Ovary (tissue), 9 donors: ENCODE results near the gene FBXO36. TPM values are rescaled to one million over a fixed set of nuclear protein-coding genes. Genes with fewer than 3 reads are reported as not detected.

Experiments
- DNase-seq, 5 donors: peaks; one replicate each; pipeline ENCODE4 v3.0.0-alpha.2; 2019 to 2020
- H3K27ac ChIP-seq, 2 donors: fragments of 200-600 bp; one replicate each; pipeline versions ENCODE4 v1.5.1 to v1.8.0; 2019 to 2022
- H3K27me3 ChIP-seq: fragments of 200-600 bp; one replicate; pipeline ENCODE4 v1.8.0; 2022
- H3K36me3 ChIP-seq: fragments of 200-600 bp; sonication (generic); one replicate; pipeline ENCODE4 v1.5.1; 2019
- H3K4me1 ChIP-seq: one replicate; pipeline ENCODE4 v1.8.1; 2013; ENCODE audit warnings: mild to moderate bottlenecking, moderate library complexity; ENCODE audit not compliant: insufficient read depth
- H3K4me3 ChIP-seq: fragments of 200-600 bp; sonication (generic); one replicate; pipeline ENCODE4 v1.5.1; 2017
- H3K9me3 ChIP-seq, 2 donors: fragments of 200-600 bp in 1 of 2; sonication (generic) in 1 of 2; one replicate each; pipeline versions ENCODE4 v1.5.1 to v1.8.1; 2013 to 2019; ENCODE audit warnings: mild to moderate bottlenecking in 1 of 2, moderate library complexity in 1 of 2
- CTCF ChIP-seq, 3 donors: fragments of 450-650 bp in 2 of 3; fragments of 200-600 bp in 1 of 3; IDR thresholded peaks; one replicate each; pipeline versions ENCODE4 v1.5.1 to v1.8.0; 2016 to 2022; ENCODE audit warnings: antibody characterized with exemption in 3 of 3, mild to moderate bottlenecking in 1 of 3
- EP300 ChIP-seq: sonication (generic); formaldehyde crosslinking; IDR thresholded peaks from one replicate; pipeline ENCODE4 v1.6.1; 2017; ENCODE audit warnings: antibody characterized with exemption
- POLR2A ChIP-seq: fragments of 450-650 bp; IDR thresholded peaks from one replicate; pipeline ENCODE4 v1.6.1; 2017; ENCODE audit warnings: antibody characterized with exemption, mild to moderate bottlenecking, moderate library complexity
- WGBS, 3 donors: extraction: QIAGEN DNeasy Blood & Tissue Kit in 1 of 3; methylation state at CpG; one replicate each; pipeline versions ENCODE4 v1.1.5 to v1.1.7; 2013 to 2017; 5-methylcytosine and 5-hydroxymethylcytosine counted together
- intact Hi-C, 4 donors: fragments of 100-400 bp; cut with DNase I; formaldehyde crosslinking; loops; one replicate each; pipeline versions ENCODE4 v1.11.0 to v1.15.1; 2022 to 2023
- polyA plus RNA-seq, 2 donors: library from polyadenylated mRNA; stranded (reverse); fragments of 200-250 nt in 1 of 2; fragments of 350-450 nt in 1 of 2; fragmentation: Illumina TruSeq in 1 of 2; extraction: RNeasy Lipid Tissue Mini Kit (QIAGEN cat#74804) in 1 of 2; gene quantifications; one replicate each; pipeline ENCODE4 v1.2.3, GENCODE V29; 2013 to 2014
- small RNA-seq: library from RNA; depleted of rRNA; stranded (forward); fragments of <200 nt; gene quantifications from one replicate; pipeline ENCODE3, GENCODE V24; 2016
- total RNA-seq, 7 donors: library from RNA; depleted of rRNA in 2 of 7; stranded (reverse); fragments of >200 nt in 2 of 7; fragmentation: NEBNext Ultra II Directional in 3 of 7; extraction: Animal tissue kit (Norgen Biotek cat#: 25700) in 3 of 7; gene quantifications; one replicate each; pipeline versions ENCODE4 v1.1.0 to v1.2.4, GENCODE V29; 2016 to 2023
- donor health status: DM: no; HTN: no; CAD: no; lungs with moderate emphysema.
- donor health status: DM: no; HTN: no; CAD: no.
- donor health status: Bipolar disorder and iron deficiency.
- donor health status: DM: yes; HTN: yes; CAD: no.
- donor health status: DM: no; HTN: no; CAD: no.
- donor health status: DM: yes; HTN: yes; CAD: no.

Gene FBXO36
- total and polyA plus RNA-seq, 9 donors: 1.5 to 8.4 (median 3.7) TPM

DNA sequence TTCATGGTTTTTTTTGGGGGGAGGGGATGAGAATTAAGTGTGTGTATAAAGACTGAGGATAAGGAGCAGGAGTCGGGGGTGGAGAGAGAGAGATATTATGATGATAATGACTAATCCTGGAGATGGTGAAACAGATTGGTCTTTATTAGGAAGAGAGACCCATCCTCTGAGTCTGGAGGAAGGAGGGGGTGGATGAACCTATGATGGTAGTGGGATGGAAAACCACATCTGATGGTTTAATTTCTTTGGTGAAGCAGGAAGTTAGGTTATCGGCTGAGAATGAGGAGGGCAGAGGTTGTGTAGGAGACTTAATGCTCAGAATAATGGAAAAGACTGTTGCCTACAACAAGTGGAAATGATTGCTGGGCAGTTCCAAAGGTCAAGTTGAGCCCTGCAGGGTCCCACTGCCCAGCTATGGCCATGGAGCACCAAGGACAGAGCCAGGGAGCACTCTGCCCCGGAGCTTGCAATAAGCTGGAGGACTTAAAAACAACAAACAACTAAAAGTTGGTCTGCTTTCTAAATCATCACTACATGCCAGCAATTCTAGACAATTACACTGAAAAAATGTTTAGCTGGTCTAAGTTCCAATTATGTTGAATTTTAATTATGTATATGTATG, 138.5 kb downstream of the FBXO36 start:
- no peaks in the 10 kb centered on the region for H3K4me1 ChIP-seq
- intact Hi-C loops: loop anchor here in 1 of 4 donors (10.0 kb wide), 1 partner anchor 46 kb away; no protein-coding TSS in a partner anchor
- H3K4me3 ChIP-seq: no peak overlapping the region
- no peaks in the 10 kb centered on the region for H3K27me3 ChIP-seq
- H3K36me3 ChIP-seq: no peaks in the 10 kb centered on the region
- no peak for DNase-seq
- no peak overlapping the region for H3K27ac ChIP-seq
- no peak for TF ChIP-seq POLR2A
- TF ChIP-seq CTCF (IDR thresholded peaks at IDR 0.05): no peak
- no peak for TF ChIP-seq EP300
- WGBS, 3 donors: 79 to 87% (median 86%) methylated on average over 3 of the region's 3 CpGs
- no peaks in the 10 kb centered on the region for H3K9me3 ChIP-seq

Small RNAs within 50 kb of the gene (small RNA-seq; reads per million reads assigned to genes)
- not detected for gene RNU6-1027P
- gene RNU6-613P: not detected
- not detected for gene RNU6-964P
- not detected for gene RNY4P19

Other genes starting within 250 kb of the FBXO36 start
- 1 to 10 TPM in 5 of 7 donors, under 1 TPM in 1, not detected in 1; 0.17 to 2.7 (median 1.2) TPM for gene DNER, start 207.9 kb upstream of the FBXO36 start, total RNA-seq
- 1 to 10 TPM in 1 of 2 donors, under 1 TPM in 1; 0.17 to 1.3 TPM for gene DNER, start 207.9 kb upstream of the FBXO36 start, polyA plus RNA-seq
- 100 to 1,000 TPM; 134 to 221 (median 202) TPM for gene TRIP12, start 494 bp upstream of the FBXO36 start, total RNA-seq
- gene TRIP12, start 494 bp upstream of the FBXO36 start, polyA plus RNA-seq: 100 to 1,000 TPM in 1 of 2 donors, 10 to 100 TPM in 1; 30.4 to 103 TPM
- 10 to 100 TPM in 5 of 7 donors, 1 to 10 TPM in 2; 3.4 to 29.8 (median 11.2) TPM for gene SLC16A14, start 146.4 kb downstream of the FBXO36 start, total RNA-seq
- gene SLC16A14, start 146.4 kb downstream of the FBXO36 start, polyA plus RNA-seq: 1 to 10 TPM; 6.1 to 8.1 TPM